GM12878 (cell line): ENCODE measurements around the gene ITGB2.

ENCODE experiments used
- CEBPB ChIP-seq, 2 experiments: fragments of 150-350 bp in 1 of 2; IDR thresholded peaks; 2 replicates each; pipeline ENCODE4 v1.6.1; 2012 to 2014; ENCODE audit warnings: low read depth in 2 of 2, low read length in 2 of 2, borderline replicate concordance in 1 of 2, inconsistent platforms in 1 of 2
- CHD2 ChIP-seq: IDR thresholded peaks from 2 replicates; pipeline ENCODE4 v1.6.1; 2011; ENCODE audit warnings: low read depth, low read length, improper control_type of control experiment, borderline replicate concordance
- CREM ChIP-seq: IDR thresholded peaks from 2 replicates; pipeline ENCODE4 v1.6.1; 2014; ENCODE audit warnings: antibody characterized with exemption, low read depth
- MEF2A ChIP-seq: IDR thresholded peaks from 2 replicates; pipeline ENCODE4 v1.6.1; 2011; ENCODE audit warnings: low read depth, mild to moderate bottlenecking, low read length, moderate library complexity; ENCODE audit not compliant: insufficient read depth
- MTA3 ChIP-seq: IDR thresholded peaks from 2 replicates; pipeline ENCODE4 v1.6.1; 2012; ENCODE audit warnings: low read length, inconsistent platforms, borderline replicate concordance
- NR2C2 ChIP-seq: IDR thresholded peaks from 2 replicates; pipeline ENCODE4 v1.6.1; 2011; ENCODE audit warnings: borderline replicate concordance, low read depth; ENCODE audit not compliant: control insufficient read depth, insufficient read length
- NRF1 ChIP-seq: conservative IDR thresholded peaks from 2 replicates; pipeline ENCODE4 v1.6.1; 2011; ENCODE audit warnings: mild to moderate bottlenecking, low read depth, low read length, improper control_type of control experiment
- POLR2A ChIP-seq: IDR thresholded peaks from 2 replicates; pipeline ENCODE4 v1.6.1; 2011; ENCODE audit warnings: low read depth, mild to moderate bottlenecking, low read length
- SP1 ChIP-seq: IDR thresholded peaks from one replicate; pipeline ENCODE4 v1.6.1; 2011; ENCODE audit warnings: low read depth, low read length
- TF ChIP-seq, protein P1 (sequence below), 3 experiments: IDR thresholded peaks in 2 of 3; conservative IDR thresholded peaks in 1 of 3; 2 replicates each; pipeline ENCODE4 v1.5.1; 2011; ENCODE audit warnings: low read depth in 3 of 3, low read length in 3 of 3, mild to moderate bottlenecking in 3 of 3, control low read depth in 2 of 3, moderate library complexity in 2 of 3, inconsistent platforms in 1 of 3, mixed read lengths in 1 of 3; ENCODE audit not compliant: control insufficient read depth in 2 of 3, insufficient read depth in 1 of 3; ENCODE audit errors: extremely low read depth in 1 of 3
- TF ChIP-seq, protein P2 (sequence below): fragments of 450-650 bp; formaldehyde crosslinking; IDR thresholded peaks from 2 replicates; pipeline ENCODE4 v1.5.0; 2022; ENCODE audit warnings: mild to moderate bottlenecking, missing genetic modification characterization

DNA sequence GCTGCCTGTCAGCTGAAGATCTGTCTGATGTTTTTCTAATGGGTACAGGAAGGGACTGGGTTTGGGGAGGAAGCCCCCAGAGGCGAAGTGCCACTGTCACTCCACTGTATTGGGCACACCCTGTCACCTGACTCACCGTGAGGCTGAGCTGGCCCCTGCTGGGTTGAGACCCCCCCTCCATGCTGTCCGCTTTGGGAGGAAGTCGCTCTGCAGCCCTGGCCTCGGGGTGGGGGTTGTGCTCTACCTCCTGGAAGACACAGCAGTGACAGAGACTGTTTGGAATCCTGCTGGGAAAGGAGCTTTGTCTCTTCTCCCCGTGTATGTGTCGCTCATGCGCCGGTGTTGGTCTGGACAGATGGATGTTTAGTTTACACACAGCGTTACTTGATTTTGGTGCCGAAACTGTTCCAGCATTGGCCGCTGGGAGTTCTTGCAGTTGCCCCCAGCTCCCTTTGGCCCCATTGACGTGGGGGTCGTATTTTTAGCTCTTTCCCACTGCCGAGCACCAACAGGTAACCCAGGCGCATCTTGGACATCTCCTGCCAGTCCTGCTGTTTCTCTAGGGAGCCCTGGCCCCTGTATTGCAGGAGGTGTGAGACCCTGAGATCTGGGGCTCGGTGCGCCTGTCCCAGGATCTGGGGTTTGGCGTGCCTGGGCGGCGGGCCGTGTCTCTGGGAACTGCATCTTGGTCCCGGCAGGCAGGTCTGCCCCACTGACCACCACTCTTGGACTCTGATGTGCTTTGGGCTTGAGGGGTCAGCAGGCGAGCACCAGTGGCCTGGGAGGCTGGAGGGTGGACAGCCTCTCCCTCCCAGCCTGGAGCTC lies 49.4 kb upstream of the ITGB2 start:
- TF ChIP-seq, protein P1, sequence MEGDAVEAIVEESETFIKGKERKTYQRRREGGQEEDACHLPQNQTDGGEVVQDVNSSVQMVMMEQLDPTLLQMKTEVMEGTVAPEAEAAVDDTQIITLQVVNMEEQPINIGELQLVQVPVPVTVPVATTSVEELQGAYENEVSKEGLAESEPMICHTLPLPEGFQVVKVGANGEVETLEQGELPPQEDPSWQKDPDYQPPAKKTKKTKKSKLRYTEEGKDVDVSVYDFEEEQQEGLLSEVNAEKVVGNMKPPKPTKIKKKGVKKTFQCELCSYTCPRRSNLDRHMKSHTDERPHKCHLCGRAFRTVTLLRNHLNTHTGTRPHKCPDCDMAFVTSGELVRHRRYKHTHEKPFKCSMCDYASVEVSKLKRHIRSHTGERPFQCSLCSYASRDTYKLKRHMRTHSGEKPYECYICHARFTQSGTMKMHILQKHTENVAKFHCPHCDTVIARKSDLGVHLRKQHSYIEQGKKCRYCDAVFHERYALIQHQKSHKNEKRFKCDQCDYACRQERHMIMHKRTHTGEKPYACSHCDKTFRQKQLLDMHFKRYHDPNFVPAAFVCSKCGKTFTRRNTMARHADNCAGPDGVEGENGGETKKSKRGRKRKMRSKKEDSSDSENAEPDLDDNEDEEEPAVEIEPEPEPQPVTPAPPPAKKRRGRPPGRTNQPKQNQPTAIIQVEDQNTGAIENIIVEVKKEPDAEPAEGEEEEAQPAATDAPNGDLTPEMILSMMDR (IDR thresholded peaks at IDR 0.05 in 2 of 3, conservative IDR thresholded peaks at IDR 0.05 in 1 of 3; ENCODE audit: control insufficient read depth in 2 of 3, extremely low read depth in 1 of 3, insufficient read depth in 1 of 3, low read depth in 3 of 3, low read length in 3 of 3) = no peak
- TF ChIP-seq NRF1 (no peak), SP1 (no peak), CHD2 (no peak), CREM (no peak), NR2C2 (no peak), POLR2A (no peak), MEF2A (no peak), MTA3 (no peak), CEBPB (IDR thresholded peaks at IDR 0.05; ENCODE audit: borderline replicate concordance in 1 of 2, low read depth in 2 of 2, low read length in 2 of 2) (no peak)
- TF ChIP-seq, protein P2, sequence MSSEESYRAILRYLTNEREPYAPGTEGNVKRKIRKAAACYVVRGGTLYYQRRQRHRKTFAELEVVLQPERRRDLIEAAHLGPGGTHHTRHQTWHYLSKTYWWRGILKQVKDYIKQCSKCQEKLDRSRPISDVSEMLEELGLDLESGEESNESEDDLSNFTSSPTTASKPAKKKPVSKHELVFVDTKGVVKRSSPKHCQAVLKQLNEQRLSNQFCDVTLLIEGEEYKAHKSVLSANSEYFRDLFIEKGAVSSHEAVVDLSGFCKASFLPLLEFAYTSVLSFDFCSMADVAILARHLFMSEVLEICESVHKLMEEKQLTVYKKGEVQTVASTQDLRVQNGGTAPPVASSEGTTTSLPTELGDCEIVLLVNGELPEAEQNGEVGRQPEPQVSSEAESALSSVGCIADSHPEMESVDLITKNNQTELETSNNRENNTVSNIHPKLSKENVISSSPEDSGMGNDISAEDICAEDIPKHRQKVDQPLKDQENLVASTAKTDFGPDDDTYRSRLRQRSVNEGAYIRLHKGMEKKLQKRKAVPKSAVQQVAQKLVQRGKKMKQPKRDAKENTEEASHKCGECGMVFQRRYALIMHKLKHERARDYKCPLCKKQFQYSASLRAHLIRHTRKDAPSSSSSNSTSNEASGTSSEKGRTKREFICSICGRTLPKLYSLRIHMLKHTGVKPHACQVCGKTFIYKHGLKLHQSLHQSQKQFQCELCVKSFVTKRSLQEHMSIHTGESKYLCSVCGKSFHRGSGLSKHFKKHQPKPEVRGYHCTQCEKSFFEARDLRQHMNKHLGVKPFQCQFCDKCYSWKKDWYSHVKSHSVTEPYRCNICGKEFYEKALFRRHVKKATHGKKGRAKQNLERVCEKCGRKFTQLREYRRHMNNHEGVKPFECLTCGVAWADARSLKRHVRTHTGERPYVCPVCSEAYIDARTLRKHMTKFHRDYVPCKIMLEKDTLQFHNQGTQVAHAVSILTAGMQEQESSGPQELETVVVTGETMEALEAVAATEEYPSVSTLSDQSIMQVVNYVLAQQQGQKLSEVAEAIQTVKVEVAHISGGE (CRISPR knock-in tag) = no peak
